ENCODE measurements around the gene CDK5. TPM values are rescaled to one million over a fixed set of nuclear protein-coding genes. Genes with fewer than 3 reads are reported as not detected.

Gene CDK5
- total RNA-seq, 1 donor from 2014 or later = 6.4 TPM

- no peak for DNase-seq
These were observed 29.1 kb upstream of the CDK5 start for GRCh38 chr7:151086802-151087244.

GRCh38 chr7:151085691-151086620 is 28.3 kb upstream of the CDK5 start, which contains the start of gene AGAP3:
Gene AGAP3 (plus strand): TSS chr7:151086475. CDS start chr7:151086742, 267 bp downstream.
- peak; percentile 92 for DNase-seq

GRCh38 chr7:151085329-151085690 is 27.6 kb upstream of the CDK5 start:
- DNase-seq = no peak

GRCh38 chr7:151083824-151084160 is 26.1 kb upstream of the CDK5 start:
- DNase-seq = no peak

- peak; percentile 15 for DNase-seq
These were observed 25.6 kb upstream of the CDK5 start, which contains the start of gene TMUB1 for GRCh38 chr7:151083071-151083823. Gene TMUB1 (minus strand): TSS chr7:151083493. CDS start chr7:151082563, 930 bp downstream.

- no peak for DNase-seq
These were observed 24.7 kb upstream of the CDK5 start for GRCh38 chr7:151082141-151083070.

- no peak for DNase-seq
These were observed 23.7 kb upstream of the CDK5 start for GRCh38 chr7:151081170-151082101.

- peak; percentile 89 for DNase-seq
These were observed 22.9 kb upstream of the CDK5 start, which contains the start of gene FASTK for GRCh38 chr7:151080522-151081169. Gene FASTK (minus strand): TSS chr7:151080809. CDS start chr7:151080766, 43 bp downstream.

- peak; percentile 28 for DNase-seq
These were observed 22.4 kb upstream of the CDK5 start for GRCh38 chr7:151080067-151080521.

- DNase-seq = no peak
These were observed 21.7 kb upstream of the CDK5 start for GRCh38 chr7:151079199-151079910.

- no peak for DNase-seq
These were observed 20.7 kb upstream of the CDK5 start for GRCh38 chr7:151078233-151079040.

GRCh38 chr7:151077705-151078232 is 20.1 kb upstream of the CDK5 start:
- DNase-seq = no peak

- no peak for DNase-seq
These were observed 19.4 kb upstream of the CDK5 start for GRCh38 chr7:151076863-151077704.

- no peak for DNase-seq
These were observed 18.3 kb upstream of the CDK5 start for GRCh38 chr7:151075978-151076426.

- no peak for DNase-seq
These were observed 17.9 kb upstream of the CDK5 start for GRCh38 chr7:151075662-151075971.

GRCh38 chr7:151074817-151075661 is 17.3 kb upstream of the CDK5 start:
- no peak for DNase-seq
